ENCODE measurements around the gene RMI2.

RMI2 gene

GRCh38 chr16:11329071-11329491, 16.2 kb upstream of the RMI2 start:
- no peak for DNase-seq

GRCh38 chr16:11329891-11330290, 15.4 kb upstream of the RMI2 start:
- no peak for DNase-seq

- DNase-seq, result no peak
Observed at GRCh38 chr16:11330526-11331237, 14.6 kb upstream of the RMI2 start.

- no peak for DNase-seq
Observed at GRCh38 chr16:11331967-11332366, 13.3 kb upstream of the RMI2 start.

- no peak for DNase-seq
Observed at GRCh38 chr16:11333010-11333409, 12.2 kb upstream of the RMI2 start.

- no peak for DNase-seq
Observed at GRCh38 chr16:11333702-11334101, 11.6 kb upstream of the RMI2 start.

GRCh38 chr16:11334831-11335404, 10.3 kb upstream of the RMI2 start:
- DNase-seq, result no peak

- DNase-seq, result no peak
Observed at GRCh38 chr16:11339075-11339474, 6.2 kb upstream of the RMI2 start.

- DNase-seq, result no peak
Observed at GRCh38 chr16:11340710-11341109, 4.5 kb upstream of the RMI2 start.

GRCh38 chr16:11341371-11341770, 3.9 kb upstream of the RMI2 start:
- DNase-seq, result no peak

GRCh38 chr16:11342021-11342855, 3.0 kb upstream of the RMI2 start:
- DNase-seq, result no peak

GRCh38 chr16:11346700-11347319, 1.6 kb downstream of the RMI2 start:
- no peak for DNase-seq

GRCh38 chr16:11347831-11348230, 2.6 kb downstream of the RMI2 start:
- no peak for DNase-seq

- no peak for DNase-seq
Observed at GRCh38 chr16:11348737-11349598, 3.7 kb downstream of the RMI2 start.

GRCh38 chr16:11349599-11350276, 4.5 kb downstream of the RMI2 start:
- no peak for DNase-seq

- DNase-seq, result no peak
Observed at GRCh38 chr16:11350519-11350918, 5.3 kb downstream of the RMI2 start.

GRCh38 chr16:11350921-11351335, 5.7 kb downstream of the RMI2 start:
- no peak for DNase-seq

GRCh38 chr16:11353158-11353557, 7.9 kb downstream of the RMI2 start:
- no peak for DNase-seq

GRCh38 chr16:11354407-11354732, 9.1 kb downstream of the RMI2 start:
- no peak for DNase-seq

- DNase-seq, result no peak
Observed at GRCh38 chr16:11354733-11355574, 9.7 kb downstream of the RMI2 start.

- DNase-seq, result no peak
Observed at GRCh38 chr16:11355862-11356261, 10.6 kb downstream of the RMI2 start.
